Measurements from ENCODE around the gene BAIAP3.

GRCh38 chr16:1305823-1306222 lies 27.6 kb upstream of the BAIAP3 start:
- TF ChIP-seq CTCF (IDR thresholded peaks at IDR 0.05 in 2 of 3, conservative IDR thresholded peaks at IDR 0.05 in 1 of 3; ENCODE audit: control insufficient read depth in 2 of 3, extremely low read depth in 1 of 3, insufficient read depth in 1 of 3, low read depth in 3 of 3, low read length in 3 of 3) = no peak
- no peak for TF ChIP-seq PAX8 (IDR thresholded peaks at IDR 0.05)
